ENCODE results near the gene TXNDC15.
A peak's percentile ranks its signal among the peaks of the same experiment; 100 is the strongest.
"Not testable (repeated sequence)": the region's sequence is repeated elsewhere in the genome, so short reads cannot be mapped to it uniquely, and the experiment has no call there.

Gene TXNDC15

GRCh38 chr5:134878403-134878802 lies 4.2 kb downstream of the TXNDC15 start:
- DNase-seq, result no peak

GRCh38 chr5:134879456-134879855 lies 5.3 kb downstream of the TXNDC15 start:
- DNase-seq, result no peak

- not testable (repeated sequence) for DNase-seq
Measured at GRCh38 chr5:134880937-134881336, 6.8 kb downstream of the TXNDC15 start.

- not testable (repeated sequence) for DNase-seq
Measured at GRCh38 chr5:134881711-134882110, 7.5 kb downstream of the TXNDC15 start.

GRCh38 chr5:134887593-134888159 lies 13.5 kb downstream of the TXNDC15 start:
- no peak for DNase-seq

GRCh38 chr5:134889335-134889734 lies 15.2 kb downstream of the TXNDC15 start:
- DNase-seq, result no peak

- DNase-seq, result no peak
Measured at GRCh38 chr5:134891473-134891872, 17.3 kb downstream of the TXNDC15 start.

GRCh38 chr5:134892282-134892681 lies 18.1 kb downstream of the TXNDC15 start:
- DNase-seq, result no peak

GRCh38 chr5:134892926-134893325 lies 18.8 kb downstream of the TXNDC15 start:
- no peak for DNase-seq

GRCh38 chr5:134893748-134894505 lies 19.8 kb downstream of the TXNDC15 start:
- DNase-seq, result no peak

GRCh38 chr5:134902071-134902801 lies 28.1 kb downstream of the TXNDC15 start:
- no peak for DNase-seq

GRCh38 chr5:134904610-134905245 lies 30.6 kb downstream of the TXNDC15 start, which contains the start of gene PCBD2:
Gene PCBD2, plus strand, starts transcription at chr5:134905131. Its CDS starts 9 bp downstream, at chr5:134905140.
- peak; percentile 76 for DNase-seq

- peak; percentile 14 for DNase-seq
Measured at GRCh38 chr5:134905246-134905996, 31.2 kb downstream of the TXNDC15 start.

GRCh38 chr5:134906811-134907210 lies 32.6 kb downstream of the TXNDC15 start:
- DNase-seq, result no peak

- DNase-seq, result not testable (repeated sequence)
Measured at GRCh38 chr5:134910752-134911151, 36.6 kb downstream of the TXNDC15 start.

- DNase-seq, result no peak
Measured at GRCh38 chr5:134911285-134912206, 37.4 kb downstream of the TXNDC15 start.

GRCh38 chr5:134913254-134913653 lies 39.1 kb downstream of the TXNDC15 start:
- no peak for DNase-seq

- DNase-seq, result no peak
Measured at GRCh38 chr5:134913795-134914194, 39.6 kb downstream of the TXNDC15 start.

GRCh38 chr5:134917070-134917815 lies 43.1 kb downstream of the TXNDC15 start:
- no peak for DNase-seq

GRCh38 chr5:134918861-134919260 lies 44.7 kb downstream of the TXNDC15 start:
- no peak for DNase-seq
